Endothelial cell of umbilical vein (primary cell): ENCODE measurements around the gene SAMD10. TPM values are rescaled to one million over a fixed set of nuclear protein-coding genes. Genes with fewer than 3 reads are reported as not detected.
"Not testable (repeated sequence)": the region's sequence is repeated elsewhere in the genome, so short reads cannot be mapped to it uniquely, and the experiment has no call there.

Experiments used
- BruUV-seq: library from RNA; stranded (reverse); fragments of 400-500 nt; replicated peaks from 2 replicates; lab custom pipeline; 2021; lab: Mats Ljungman, UMichigan
- CTCF ChIA-PET: fragments of 300-600, 350-600 bp; sonication (Branson Sonifier 250); formaldehyde crosslinking; loops from one replicate; lab custom pipeline; 2021; ENCODE audit warnings: antibody characterized with exemption, inconsistent platforms; lab: Charles Lee
- POLR2A ChIA-PET: fragments of 300-600, 350-600 bp; sonication (Branson Sonifier 250); formaldehyde crosslinking; loops from one replicate; lab custom pipeline; 2021; ENCODE audit warnings: antibody characterized with exemption, inconsistent platforms; lab: Charles Lee
- DNase-seq: peaks from one replicate; pipeline ENCODE4 v3.0.0-alpha.2; 2011; ENCODE audit warnings: low read depth, low spot score
- FAIRE-seq: peaks from 2 replicates; lab custom pipeline; 2011; peaks lifted over from hg19 to GRCh38; lab: Jason Lieb, UNC
- H2AFZ ChIP-seq: 2 replicates; pipeline ENCODE4 v1.6.0; 2012; ENCODE audit warnings: low read depth, low read length, control low read depth, inconsistent platforms
- H3K27ac ChIP-seq: 2 replicates; pipeline ENCODE4 v1.5.1; 2011; ENCODE audit warnings: low read depth, mild to moderate bottlenecking, control low read depth, low read length, moderate library complexity; ENCODE audit not compliant: insufficient read depth
- H3K27me3 ChIP-seq, 2 experiments: 2 replicates each; pipeline versions ENCODE4 v1.6.0 to v1.6.1; 2011; ENCODE audit warnings: low read length in 2 of 2, mixed read lengths in 1 of 2; ENCODE audit not compliant: control insufficient read depth in 2 of 2, insufficient read depth in 2 of 2
- H3K36me3 ChIP-seq, 2 experiments: 2 replicates in 1 of 2; 3 replicates in 1 of 2; pipeline ENCODE4 v1.5.1; 2011; ENCODE audit warnings: low read length in 2 of 2, mild to moderate bottlenecking in 1 of 2, moderate library complexity in 1 of 2; ENCODE audit not compliant: control insufficient read depth in 2 of 2, insufficient read depth in 2 of 2; ENCODE audit errors: extremely low read depth in 1 of 2
- H3K4me1 ChIP-seq: 3 replicates; pipeline ENCODE4 v1.5.1; 2011; ENCODE audit warnings: mild to moderate bottlenecking, low read length; ENCODE audit not compliant: control insufficient read depth, insufficient read depth; ENCODE audit errors: extremely low read depth
- H3K4me2 ChIP-seq: 2 replicates; pipeline ENCODE4 v1.6.1; 2011; ENCODE audit warnings: low read length, control low read depth, mixed read lengths; ENCODE audit not compliant: insufficient read depth
- H3K4me3 ChIP-seq, 3 experiments: fragments of 200-600 bp in 1 of 3; sonication (generic), shearing (Covaris generic) in 1 of 3; replicated peaks in 1 of 3; 2 replicates each; pipeline ENCODE4 v1.5.1; 2011 to 2016; ENCODE audit warnings: control low read depth in 3 of 3, low read length in 3 of 3, mild to moderate bottlenecking in 2 of 3, inconsistent platforms in 1 of 3, low read depth in 1 of 3, moderate library complexity in 1 of 3; ENCODE audit not compliant: insufficient read depth in 1 of 3
- H3K79me2 ChIP-seq: 2 replicates; pipeline ENCODE4 v1.6.0; 2012; ENCODE audit warnings: low read length, inconsistent platforms; ENCODE audit not compliant: control insufficient read depth, insufficient read depth
- H3K9ac ChIP-seq: replicated peaks from 2 replicates; pipeline ENCODE3; 2011; ENCODE audit warnings: low read length, control low read depth; ENCODE audit not compliant: insufficient read depth; ENCODE audit errors: extremely low read depth
- H3K9me1 ChIP-seq: replicated peaks from 3 replicates; pipeline ENCODE4 v1.6.0; 2011; ENCODE audit warnings: mild to moderate bottlenecking, low read length; ENCODE audit not compliant: control insufficient read depth, insufficient read depth; ENCODE audit errors: extremely low read depth
- H3K9me3 ChIP-seq: replicated peaks from 2 replicates; pipeline ENCODE4 v1.5.1; 2012; ENCODE audit warnings: low read length, inconsistent platforms; ENCODE audit not compliant: control insufficient read depth, insufficient read depth
- H4K20me1 ChIP-seq: replicated peaks from 2 replicates; pipeline ENCODE3; 2011; ENCODE audit warnings: mild to moderate bottlenecking, low read length; ENCODE audit not compliant: control insufficient read depth, insufficient read depth; ENCODE audit errors: extremely low read depth
- EZH2 ChIP-seq: IDR thresholded peaks from 2 replicates; pipeline ENCODE4 v1.6.1; 2012; ENCODE audit warnings: borderline replicate concordance, low read depth, mild to moderate bottlenecking, moderate library complexity, low read length, inconsistent platforms; ENCODE audit not compliant: severe bottlenecking
- FOS ChIP-seq: IDR thresholded peaks from 2 replicates; pipeline ENCODE4 v1.6.1; 2011; ENCODE audit warnings: mild to moderate bottlenecking, low read length, moderate library complexity, borderline replicate concordance; ENCODE audit not compliant: insufficient read depth
- GATA2 ChIP-seq: IDR thresholded peaks from 2 replicates; pipeline ENCODE4 v1.7.0; 2011; ENCODE audit warnings: low read depth, mild to moderate bottlenecking, moderate library complexity, mixed read lengths, low read length; ENCODE audit not compliant: insufficient read length, insufficient read depth
- JUN ChIP-seq: IDR thresholded peaks from 2 replicates; pipeline ENCODE4 v1.6.1; 2011; ENCODE audit warnings: borderline replicate concordance, low read depth; ENCODE audit not compliant: insufficient read length, insufficient read depth
- MAX ChIP-seq: IDR thresholded peaks from 2 replicates; pipeline ENCODE4 v1.6.1; 2011; ENCODE audit not compliant: insufficient read depth, insufficient read length
- MYC ChIP-seq: IDR thresholded peaks from one replicate; pipeline ENCODE4 v1.6.1; 2011; ENCODE audit warnings: mild to moderate bottlenecking, low read depth, low read length
- POLR2A ChIP-seq: IDR thresholded peaks from 2 replicates; pipeline ENCODE4 v1.6.1; 2012; ENCODE audit warnings: low read depth, mild to moderate bottlenecking, control low read depth, low read length
- POLR2AphosphoS5 ChIP-seq: IDR thresholded peaks from 2 replicates; pipeline ENCODE4 v1.6.1; 2012; ENCODE audit warnings: low read depth, mild to moderate bottlenecking, control low read depth, low read length, moderate library complexity; ENCODE audit not compliant: insufficient read depth
- dilution Hi-C: fragments of 300-500 bp; cut with MboI; formaldehyde crosslinking; loops from one replicate; pipeline ENCODE4 v1.15.0; 2019; ENCODE audit warnings: low sequenced_read_pairs; ENCODE audit not compliant: extremely low pct_ligation_motif_present
- intact Hi-C: fragments of 100-400 bp; cut with micrococcal nuclease; formaldehyde crosslinking; loops from one replicate; pipeline ENCODE4 v1.10.0; 2022
- polyA plus RNA-seq, 4 experiments: library from polyadenylated mRNA; depleted of rRNA in 3 of 4; stranded (reverse) in 3 of 4; unstranded in 1 of 4; fragments of >200 nt; gene quantifications; 2 replicates each; pipeline versions ENCODE4 v1.2.1 to v1.2.3, GENCODE V29; 2011 to 2012; ENCODE audit warnings: missing spikeins in 1 of 4
- total RNA-seq: library from RNA; stranded (reverse); gene quantifications from 2 replicates; pipeline ENCODE4 v1.2.3, GENCODE V29; 2021
- TF ChIP-seq, protein P1 (sequence below), 2 donors: IDR thresholded peaks; 1 replicate in 1 of 2; 2 replicates in 1 of 2; pipeline ENCODE4 v1.5.1; 2011; ENCODE audit warnings: low read length in 2 of 2, mild to moderate bottlenecking in 2 of 2, moderate library complexity in 2 of 2, control low read depth in 1 of 2, inconsistent platforms in 1 of 2, low read depth in 1 of 2; ENCODE audit not compliant: insufficient read depth in 1 of 2; ENCODE audit errors: extremely low read depth in 1 of 2

SAMD10 gene
- total and polyA plus RNA-seq, 2 donors (not counting 3 experiments of a cell fraction or from before 2014, with no cell fraction given): 4.7 to 5.3 TPM

DNA sequence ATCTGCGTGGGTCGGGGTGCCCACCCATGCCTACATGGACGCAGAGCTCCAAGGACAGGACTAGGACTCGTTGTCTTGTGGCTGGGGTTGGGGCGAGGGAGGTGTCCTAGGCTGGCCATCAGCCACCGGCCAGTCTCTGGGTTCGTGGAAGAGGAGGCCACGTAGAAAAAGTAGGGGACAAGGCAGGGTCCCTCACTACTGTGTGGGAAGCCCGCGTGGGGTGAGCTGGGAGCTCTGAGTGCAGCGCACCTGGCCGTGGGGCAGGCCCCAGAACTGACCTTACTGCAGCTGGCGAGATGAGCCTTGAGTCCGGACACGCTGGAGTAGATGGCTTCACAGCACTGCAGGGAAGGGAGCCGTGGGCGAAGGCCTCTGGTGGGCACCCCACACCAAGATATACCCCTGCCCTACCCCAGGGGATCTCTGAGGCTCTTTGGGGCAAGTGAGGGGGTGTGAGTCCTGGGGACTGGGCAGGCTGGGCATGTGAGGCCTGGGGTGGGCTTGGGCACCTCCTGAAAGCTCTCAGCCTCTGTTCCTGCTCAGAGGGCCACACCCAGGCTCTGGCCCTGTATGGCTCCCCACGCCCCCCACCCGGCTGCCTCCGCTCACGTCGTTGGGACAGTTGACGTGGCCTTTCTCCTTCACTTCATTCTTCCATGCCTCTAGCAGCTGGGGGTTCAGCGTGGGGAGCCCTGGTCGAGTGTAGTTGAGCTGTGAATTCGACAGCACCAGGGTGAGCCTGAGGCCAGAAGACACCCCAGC is 17.6 kb downstream of the SAMD10 start:
- H3K79me2 ChIP-seq: no peaks in the 10 kb centered on the region
- H3K4me1 ChIP-seq: peaks cover 6% of the 10 kb centered on the region
- H3K9me1 ChIP-seq: no peaks in the 10 kb centered on the region
- H4K20me1 ChIP-seq: no peaks in the 10 kb centered on the region
- no peak overlapping the region for H3K4me2 ChIP-seq
- no peak overlapping the region for H3K4me3 ChIP-seq
- intact Hi-C loops (no loop called here), dilution Hi-C loops (no loop called here)
- no peak overlapping the region for H3K9ac ChIP-seq
- ChIA-PET CTCF (interaction anchor here (1.0 kb wide), 1 partner anchor 12 kb away, joined by 5 read pairs; no protein-coding TSS in a partner anchor), POLR2A (no interaction called here)
- TF ChIP-seq POLR2A: no peak
- TF ChIP-seq POLR2AphosphoS5: no peak
- TF ChIP-seq, protein P1, sequence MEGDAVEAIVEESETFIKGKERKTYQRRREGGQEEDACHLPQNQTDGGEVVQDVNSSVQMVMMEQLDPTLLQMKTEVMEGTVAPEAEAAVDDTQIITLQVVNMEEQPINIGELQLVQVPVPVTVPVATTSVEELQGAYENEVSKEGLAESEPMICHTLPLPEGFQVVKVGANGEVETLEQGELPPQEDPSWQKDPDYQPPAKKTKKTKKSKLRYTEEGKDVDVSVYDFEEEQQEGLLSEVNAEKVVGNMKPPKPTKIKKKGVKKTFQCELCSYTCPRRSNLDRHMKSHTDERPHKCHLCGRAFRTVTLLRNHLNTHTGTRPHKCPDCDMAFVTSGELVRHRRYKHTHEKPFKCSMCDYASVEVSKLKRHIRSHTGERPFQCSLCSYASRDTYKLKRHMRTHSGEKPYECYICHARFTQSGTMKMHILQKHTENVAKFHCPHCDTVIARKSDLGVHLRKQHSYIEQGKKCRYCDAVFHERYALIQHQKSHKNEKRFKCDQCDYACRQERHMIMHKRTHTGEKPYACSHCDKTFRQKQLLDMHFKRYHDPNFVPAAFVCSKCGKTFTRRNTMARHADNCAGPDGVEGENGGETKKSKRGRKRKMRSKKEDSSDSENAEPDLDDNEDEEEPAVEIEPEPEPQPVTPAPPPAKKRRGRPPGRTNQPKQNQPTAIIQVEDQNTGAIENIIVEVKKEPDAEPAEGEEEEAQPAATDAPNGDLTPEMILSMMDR (IDR thresholded peaks at IDR 0.05; ENCODE audit: extremely low read depth in 1 of 2, insufficient read depth in 1 of 2, low read depth in 1 of 2, low read length in 2 of 2): no peak
- TF ChIP-seq GATA2: no peak
- no peak for TF ChIP-seq MYC
- TF ChIP-seq EZH2: no peak
- TF ChIP-seq JUN: no peak
- no peak for TF ChIP-seq FOS
- TF ChIP-seq MAX: no peak
- DNase-seq (no peak), FAIRE-seq (no peak)
- H3K27ac ChIP-seq: no peak overlapping the region
- H3K36me3 ChIP-seq: peaks cover 12 to 46% of the 10 kb centered on the region in 2 experiments
- no TSS peak for BruUV-seq
- no peaks in the 10 kb centered on the region for H3K9me3 ChIP-seq
- no peaks in the 10 kb centered on the region for H3K27me3 ChIP-seq
- H2AFZ ChIP-seq: no peak overlapping the region

DNA sequence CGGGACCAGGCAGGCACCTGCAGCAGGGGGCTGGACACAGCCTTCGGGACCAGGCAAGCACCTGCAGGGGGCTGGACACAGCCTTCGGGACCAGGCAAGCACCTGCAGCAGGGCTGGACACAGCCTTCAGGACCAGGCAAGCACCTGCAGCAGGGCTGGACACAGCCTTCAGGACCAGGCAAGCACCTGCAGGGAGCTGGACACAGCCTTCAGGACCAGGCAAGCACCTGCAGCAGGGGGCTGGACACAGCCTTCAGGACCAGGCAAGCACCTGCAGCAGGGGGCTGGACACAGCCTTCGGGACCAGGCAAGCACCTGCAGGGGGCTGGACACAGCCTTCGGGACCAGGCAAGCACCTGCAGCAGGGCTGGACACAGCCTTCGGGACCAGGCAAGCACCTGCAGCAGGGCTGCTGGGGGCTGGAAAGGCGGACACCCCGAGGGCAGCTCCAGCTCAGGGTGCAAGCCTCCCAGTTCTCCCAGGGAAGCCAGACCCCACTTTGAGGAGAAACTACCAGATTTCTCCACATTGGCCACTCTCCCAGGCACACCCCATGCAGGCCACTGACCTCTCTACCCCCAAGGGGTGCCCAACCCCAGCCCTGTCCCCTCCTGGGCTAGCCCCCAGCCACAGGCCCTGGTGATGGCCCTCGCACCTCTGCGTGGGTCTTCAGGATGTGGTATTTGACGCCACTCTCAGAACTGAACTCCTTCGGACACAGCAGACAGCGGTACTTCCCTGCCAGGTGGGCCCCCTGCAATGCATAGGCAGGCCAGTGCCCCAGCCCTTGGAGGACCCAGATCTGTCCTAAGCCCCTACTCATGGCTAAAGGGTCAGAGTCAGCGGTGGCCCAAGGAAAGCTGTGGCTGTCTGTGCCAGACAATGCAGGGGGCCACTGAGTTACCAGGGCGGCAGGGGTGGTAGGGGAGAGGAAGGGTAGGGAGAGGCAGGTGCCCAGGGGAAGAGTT is 18.5 kb downstream of the SAMD10 start:
- H3K9ac ChIP-seq, POLR2A ChIA-PET, CTCF ChIA-PET, H3K9me3 ChIP-seq, H2AFZ ChIP-seq, H3K79me2 ChIP-seq, dilution Hi-C loops, H3K27ac ChIP-seq, H3K9me1 ChIP-seq, DNase-seq, FAIRE-seq, H3K4me2 ChIP-seq, intact Hi-C loops, H3K27me3 ChIP-seq, H4K20me1 ChIP-seq, H3K4me3 ChIP-seq, H3K4me1 ChIP-seq, BruUV-seq: not testable (repeated sequence)
- peaks cover 7 to 39% of the 10 kb centered on the region in 2 experiments for H3K36me3 ChIP-seq
